Hepatocyte (in vitro differentiated cells): ENCODE measurements around the gene LPP. TPM values are rescaled to one million over a fixed set of nuclear protein-coding genes. Genes with fewer than 3 reads are reported as not detected.

Experiments used
- DNase-seq: peaks from one replicate; pipeline ENCODE4 v3.0.0-alpha.2; 2016; ENCODE audit warnings: low spot score
- H2AFZ ChIP-seq: fragments of 200-600 bp; sonication (generic); 2 replicates; pipeline ENCODE4 v1.6.0; 2016; ENCODE audit warnings: antibody characterized with exemption, mild to moderate bottlenecking
- H3K27ac ChIP-seq: fragments of 200-600 bp; sonication (generic); 2 replicates; pipeline ENCODE4 v1.5.1; 2016; ENCODE audit warnings: mild to moderate bottlenecking
- H3K27me3 ChIP-seq: fragments of 200-600 bp; sonication (generic); 2 replicates; pipeline ENCODE4 v1.6.1; 2016
- H3K36me3 ChIP-seq: fragments of 200-600 bp; sonication (generic); replicated peaks from 2 replicates; pipeline ENCODE4 v1.5.1; 2016; ENCODE audit warnings: low read depth; ENCODE audit not compliant: insufficient read depth
- H3K4me1 ChIP-seq: fragments of 200-600 bp; sonication (generic); 2 replicates; pipeline ENCODE4 v1.5.1; 2016; ENCODE audit warnings: mild to moderate bottlenecking, moderate library complexity; ENCODE audit not compliant: insufficient read depth
- H3K4me2 ChIP-seq: fragments of 200-600 bp; sonication (generic); 2 replicates; pipeline ENCODE4 v1.6.0; 2016
- H3K4me3 ChIP-seq: fragments of 200-600 bp; sonication (generic); 2 replicates; pipeline ENCODE4 v1.5.1; 2016; ENCODE audit warnings: mild to moderate bottlenecking
- H3K79me2 ChIP-seq: fragments of 200-600 bp; sonication (generic); 2 replicates; pipeline ENCODE4 v1.6.0; 2017; ENCODE audit warnings: mild to moderate bottlenecking
- H3K9me2 ChIP-seq: fragments of 200-600 bp; sonication (generic); replicated peaks from 2 replicates; pipeline ENCODE4 v1.6.0; 2017; ENCODE audit warnings: mild to moderate bottlenecking; ENCODE audit not compliant: insufficient read depth
- H3K9me3 ChIP-seq: fragments of 200-600 bp; sonication (generic); 2 replicates; pipeline ENCODE4 v1.5.1; 2016; ENCODE audit warnings: low read depth, mild to moderate bottlenecking
- H4K20me1 ChIP-seq: fragments of 200-600 bp; sonication (generic); 2 replicates; pipeline ENCODE4 v1.6.0; 2016; ENCODE audit warnings: mild to moderate bottlenecking; ENCODE audit not compliant: insufficient read depth, poor library complexity, severe bottlenecking
- EZH2 ChIP-seq: fragments of 200-600 bp; sonication (generic); IDR thresholded peaks from 2 replicates; pipeline ENCODE4 v1.6.1; 2016; ENCODE audit warnings: antibody characterized with exemption, mild to moderate bottlenecking, borderline replicate concordance
- EZH2phosphoT487 ChIP-seq: fragments of 200-600 bp; sonication (generic); IDR thresholded peaks from one replicate; pipeline ENCODE4 v1.6.1; 2018; ENCODE audit warnings: antibody characterized with exemption, mild to moderate bottlenecking, low read depth, moderate library complexity; ENCODE audit not compliant: unreplicated experiment, severe bottlenecking
- WGBS: methylation state at CpG from one replicate; pipeline ENCODE4 v1.1.6; 2016; ENCODE audit warnings: low lambda C conversion rate; ENCODE audit errors: missing lambda C conversion rate; 5-methylcytosine and 5-hydroxymethylcytosine counted together
- polyA plus RNA-seq: library from polyadenylated mRNA; unstranded; fragments of >200 nt; fragmentation: Nextera tagmentation; extraction: Ambion mirVana; gene quantifications from 2 replicates; pipeline ENCODE4 v1.2.1, GENCODE V29; 2016
- total RNA-seq: library from RNA; depleted of rRNA; stranded (reverse); fragments of >200 nt; gene quantifications from 2 replicates; pipeline ENCODE4 v1.2.3, GENCODE V29; 2014
- TF ChIP-seq, protein P1 (sequence below): fragments of 200-600 bp; sonication (generic); IDR thresholded peaks from 2 replicates; pipeline ENCODE4 v1.5.1; 2016; ENCODE audit warnings: antibody characterized with exemption, mild to moderate bottlenecking; ENCODE audit not compliant: poor library complexity

The LPP gene
- total and polyA plus RNA-seq, 2 experiments from 2014 or later: 53.2 to 73.8 TPM

DNA sequence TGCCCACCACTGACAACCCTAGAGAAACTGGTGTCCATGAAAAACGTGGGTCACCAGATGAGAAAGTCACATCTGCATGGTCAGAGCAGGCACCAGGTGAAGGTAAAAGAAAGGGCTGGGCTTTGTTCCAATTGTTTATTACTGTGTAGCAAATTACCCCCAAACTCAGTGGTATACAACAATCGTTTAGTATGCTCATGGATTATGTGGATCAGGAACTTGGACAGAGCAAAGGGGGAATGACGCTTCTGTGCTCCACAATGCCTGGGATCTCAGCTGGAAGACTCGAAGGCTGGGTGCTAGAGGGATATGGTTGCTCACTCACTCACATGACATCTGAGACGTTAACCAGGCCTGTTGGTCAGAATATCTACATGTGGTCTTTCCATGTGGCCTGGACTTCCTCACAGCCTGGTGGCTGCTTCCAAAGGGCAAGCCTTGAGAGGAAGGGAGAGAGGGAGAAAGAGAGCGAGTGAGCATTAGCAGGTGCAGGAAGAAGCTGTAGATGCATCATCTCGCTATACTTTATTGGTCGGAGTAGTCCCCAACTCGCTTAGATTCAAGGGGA lies 44.9 kb downstream of the LPP start:
- H3K36me3 ChIP-seq: no peaks in the 10 kb centered on the region
- WGBS: 77% methylated on average over 9 of the region's 9 CpGs
- no peaks in the 10 kb centered on the region for H3K4me1 ChIP-seq
- peak; percentile 38 for DNase-seq
- peaks cover 94% of the 10 kb centered on the region for H3K79me2 ChIP-seq
- no peaks in the 10 kb centered on the region for H3K27me3 ChIP-seq
- no peak overlapping the region for H2AFZ ChIP-seq
- no peaks in the 10 kb centered on the region for H3K9me2 ChIP-seq
- peaks cover 17% of the 10 kb centered on the region for H4K20me1 ChIP-seq
- H3K4me3 ChIP-seq: no peak overlapping the region
- no peaks in the 10 kb centered on the region for H3K9me3 ChIP-seq
- TF ChIP-seq, protein P1, sequence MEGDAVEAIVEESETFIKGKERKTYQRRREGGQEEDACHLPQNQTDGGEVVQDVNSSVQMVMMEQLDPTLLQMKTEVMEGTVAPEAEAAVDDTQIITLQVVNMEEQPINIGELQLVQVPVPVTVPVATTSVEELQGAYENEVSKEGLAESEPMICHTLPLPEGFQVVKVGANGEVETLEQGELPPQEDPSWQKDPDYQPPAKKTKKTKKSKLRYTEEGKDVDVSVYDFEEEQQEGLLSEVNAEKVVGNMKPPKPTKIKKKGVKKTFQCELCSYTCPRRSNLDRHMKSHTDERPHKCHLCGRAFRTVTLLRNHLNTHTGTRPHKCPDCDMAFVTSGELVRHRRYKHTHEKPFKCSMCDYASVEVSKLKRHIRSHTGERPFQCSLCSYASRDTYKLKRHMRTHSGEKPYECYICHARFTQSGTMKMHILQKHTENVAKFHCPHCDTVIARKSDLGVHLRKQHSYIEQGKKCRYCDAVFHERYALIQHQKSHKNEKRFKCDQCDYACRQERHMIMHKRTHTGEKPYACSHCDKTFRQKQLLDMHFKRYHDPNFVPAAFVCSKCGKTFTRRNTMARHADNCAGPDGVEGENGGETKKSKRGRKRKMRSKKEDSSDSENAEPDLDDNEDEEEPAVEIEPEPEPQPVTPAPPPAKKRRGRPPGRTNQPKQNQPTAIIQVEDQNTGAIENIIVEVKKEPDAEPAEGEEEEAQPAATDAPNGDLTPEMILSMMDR: no peak
- TF ChIP-seq EZH2phosphoT487: no peak
- no peak for TF ChIP-seq EZH2
- H3K4me2 ChIP-seq: no peak overlapping the region
- no peak overlapping the region for H3K27ac ChIP-seq

GRCh38 chr3:188199386-188199785 lies 45.4 kb downstream of the LPP start:
- H2AFZ ChIP-seq: no peak overlapping the region
- no peaks in the 10 kb centered on the region for H3K27me3 ChIP-seq
- no peaks in the 10 kb centered on the region for H3K4me1 ChIP-seq
- H3K9me3 ChIP-seq: no peaks in the 10 kb centered on the region
- H3K79me2 ChIP-seq: peaks cover 94% of the 10 kb centered on the region
- TF ChIP-seq EZH2phosphoT487 (no peak), EZH2 (no peak)
- TF ChIP-seq, protein P1: no peak
- H4K20me1 ChIP-seq: peaks cover 16% of the 10 kb centered on the region
- H3K36me3 ChIP-seq: no peaks in the 10 kb centered on the region
- no peak for DNase-seq
- no peaks in the 10 kb centered on the region for H3K9me2 ChIP-seq
- 95% methylated on average over 8 of the region's 8 CpGs for WGBS
- no peak overlapping the region for H3K4me2 ChIP-seq
- no peak overlapping the region for H3K4me3 ChIP-seq
- no peak overlapping the region for H3K27ac ChIP-seq

DNA sequence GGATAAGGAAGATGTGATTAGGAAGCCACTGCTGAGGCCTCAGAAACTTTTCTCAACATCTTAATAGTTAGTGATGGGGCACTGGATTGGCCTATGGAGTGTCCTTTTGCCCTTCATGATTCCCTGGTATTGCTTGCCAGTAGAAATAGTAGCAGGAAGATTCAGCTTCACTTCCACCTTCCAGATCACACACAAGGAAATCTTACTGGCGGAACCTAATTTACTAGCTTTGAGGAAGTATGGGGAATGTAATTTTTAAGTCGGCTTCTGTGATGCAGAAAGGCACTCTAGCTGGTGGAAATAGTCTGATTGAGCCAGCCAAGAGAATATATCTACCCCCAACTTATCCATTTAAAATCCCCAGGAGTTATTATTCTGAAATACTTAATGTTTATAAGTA lies 46.5 kb downstream of the LPP start:
- 93% methylated on average over 2 of the region's 2 CpGs for WGBS
- H3K4me3 ChIP-seq: no peak overlapping the region
- H3K27ac ChIP-seq: no peak overlapping the region
- H2AFZ ChIP-seq: no peak overlapping the region
- peaks cover 94% of the 10 kb centered on the region for H3K79me2 ChIP-seq
- no peaks in the 10 kb centered on the region for H3K9me3 ChIP-seq
- H3K27me3 ChIP-seq: no peaks in the 10 kb centered on the region
- H3K4me2 ChIP-seq: no peak overlapping the region
- peaks cover 13% of the 10 kb centered on the region for H4K20me1 ChIP-seq
- DNase-seq: no peak
- no peaks in the 10 kb centered on the region for H3K9me2 ChIP-seq
- H3K4me1 ChIP-seq: no peaks in the 10 kb centered on the region
- TF ChIP-seq EZH2 (no peak), EZH2phosphoT487 (no peak)
- TF ChIP-seq, protein P1: no peak
- no peaks in the 10 kb centered on the region for H3K36me3 ChIP-seq
